CD14-positive monocyte (primary cell): ENCODE measurements around the gene TMEM45A. TPM values are rescaled to one million over a fixed set of nuclear protein-coding genes. Genes with fewer than 3 reads are reported as not detected.
"Not testable (repeated sequence)": the region's sequence is repeated elsewhere in the genome, so short reads cannot be mapped to it uniquely, and the experiment has no call there.

Experiments used
- DNase-seq, 3 donors: peaks; one replicate each; pipeline ENCODE4 v3.0.0-alpha.2; 2011 to 2022
- H2AFZ ChIP-seq: 2 replicates; pipeline ENCODE4 v1.6.0; 2012; ENCODE audit warnings: mild to moderate bottlenecking, low read depth, low read length, inconsistent platforms; ENCODE audit not compliant: insufficient read depth, poor library complexity, severe bottlenecking
- H3K27ac ChIP-seq, 2 donors: 1 replicate in 1 of 2; 2 replicates in 1 of 2; pipeline ENCODE4 v1.5.1; 2012 to 2013; ENCODE audit warnings: low read length in 2 of 2, control low read depth in 1 of 2, inconsistent platforms in 1 of 2, low read depth in 1 of 2, mild to moderate bottlenecking in 1 of 2
- H3K27me3 ChIP-seq, 2 donors: one replicate each; pipeline versions ENCODE4 v1.6.0 to v1.6.1; 2011 to 2013; ENCODE audit warnings: low read length in 2 of 2; ENCODE audit not compliant: control insufficient read depth in 2 of 2, insufficient read depth in 2 of 2
- H3K36me3 ChIP-seq, 2 donors: replicated peaks in 1 of 2; 1 replicate in 1 of 2; 2 replicates in 1 of 2; pipeline versions ENCODE4 v1.5.1 to v1.6.1; 2012 to 2013; ENCODE audit warnings: low read length in 2 of 2, control low read depth in 1 of 2, inconsistent platforms in 1 of 2, mild to moderate bottlenecking in 1 of 2; ENCODE audit not compliant: insufficient read depth in 2 of 2, control insufficient read depth in 1 of 2
- H3K4me1 ChIP-seq, 2 donors: 1 replicate in 1 of 2; 2 replicates in 1 of 2; pipeline versions ENCODE4 v1.5.1 to v1.6.1; 2012 to 2013; ENCODE audit warnings: low read length in 2 of 2, control low read depth in 1 of 2, inconsistent platforms in 1 of 2, mild to moderate bottlenecking in 1 of 2, moderate library complexity in 1 of 2; ENCODE audit not compliant: insufficient read depth in 2 of 2, control insufficient read depth in 1 of 2
- H3K4me2 ChIP-seq: replicated peaks from 2 replicates; pipeline ENCODE3; 2012; ENCODE audit warnings: low read length, moderate library complexity, mild to moderate bottlenecking; ENCODE audit not compliant: poor library complexity, severe bottlenecking; ENCODE audit errors: extremely low read depth
- H3K4me3 ChIP-seq, 3 experiments: fragments of 200-600 bp in 1 of 3; sonication (generic) in 1 of 3; replicated peaks in 1 of 3; 1 replicate in 2 of 3; 2 replicates in 1 of 3; pipeline ENCODE4 v1.5.1; 2011 to 2013; ENCODE audit warnings: low read length in 3 of 3, mild to moderate bottlenecking in 3 of 3, control low read depth in 2 of 3, low read depth in 2 of 3, inconsistent platforms in 1 of 3, moderate library complexity in 1 of 3
- H3K79me2 ChIP-seq: 2 replicates; pipeline ENCODE4 v1.6.0; 2012; ENCODE audit warnings: mild to moderate bottlenecking, control low read depth, inconsistent platforms, low read length, moderate library complexity; ENCODE audit not compliant: insufficient read depth
- H3K9ac ChIP-seq: 2 replicates; pipeline ENCODE4 v1.6.0; 2017; ENCODE audit warnings: low read length, mild to moderate bottlenecking; ENCODE audit not compliant: insufficient read depth, poor library complexity, severe bottlenecking
- H3K9me3 ChIP-seq, 2 donors: replicated peaks in 1 of 2; 1 replicate in 1 of 2; 2 replicates in 1 of 2; pipeline versions ENCODE4 v1.5.1 to v1.6.1; 2012 to 2013; ENCODE audit warnings: low read length in 2 of 2, control low read depth in 1 of 2; ENCODE audit not compliant: control insufficient read depth in 1 of 2, insufficient read depth in 1 of 2
- H4K20me1 ChIP-seq: 2 replicates; pipeline ENCODE4 v1.6.0; 2012; ENCODE audit warnings: mild to moderate bottlenecking, low read length, control low read depth, moderate library complexity; ENCODE audit not compliant: insufficient read depth
- H3K27ac Mint-ChIP-seq, 7 donors: one replicate each; pipeline ENCODE4 v1.8.0; 2020; ENCODE audit warnings: mild to moderate bottlenecking in 7 of 7, mixed read lengths in 7 of 7, moderate library complexity in 6 of 7, inconsistent platforms in 2 of 7
- H3K27me3 Mint-ChIP-seq, 3 donors: one replicate each; pipeline ENCODE4 v1.8.0; 2021 to 2022; ENCODE audit warnings: low read depth in 3 of 3, mild to moderate bottlenecking in 3 of 3, mixed read lengths in 3 of 3, moderate library complexity in 3 of 3, inconsistent platforms in 1 of 3
- H3K36me3 Mint-ChIP-seq, 2 donors: one replicate each; pipeline ENCODE4 v1.8.0; 2020; ENCODE audit warnings: mixed read lengths in 2 of 2, inconsistent platforms in 1 of 2, mild to moderate bottlenecking in 1 of 2
- H3K4me1 Mint-ChIP-seq: one replicate; pipeline ENCODE4 v1.8.0; 2020; ENCODE audit warnings: mild to moderate bottlenecking, mixed read lengths
- H3K4me3 Mint-ChIP-seq, 2 donors: one replicate each; pipeline ENCODE4 v1.8.0; 2020; ENCODE audit warnings: mild to moderate bottlenecking in 2 of 2, mixed read lengths in 2 of 2, moderate library complexity in 1 of 2
- H3K9me3 Mint-ChIP-seq, 7 donors: one replicate each; pipeline ENCODE4 v1.8.0; 2020 to 2022; ENCODE audit warnings: mixed read lengths in 7 of 7, mild to moderate bottlenecking in 6 of 7, moderate library complexity in 6 of 7, inconsistent platforms in 2 of 7
- WGBS: methylation state at CpG from one replicate; pipeline ENCODE4 v1.1.5; 2013; ENCODE audit warnings: missing lambda C conversion rate; ENCODE audit not compliant: insufficient coverage; 5-methylcytosine and 5-hydroxymethylcytosine counted together
- intact Hi-C, 2 donors: fragments of 100-400 bp; cut with micrococcal nuclease; formaldehyde crosslinking; loops; one replicate each; pipeline versions ENCODE4 v1.15.0 to v1.15.1; 2023
- polyA plus RNA-seq, 3 donors: library from polyadenylated mRNA; depleted of rRNA in 1 of 3; unstranded in 2 of 3; stranded (reverse) in 1 of 3; fragments of 300-500 nt in 2 of 3; fragments of >200 nt in 1 of 3; fragmentation: Illumina TruSeq in 2 of 3; gene quantifications; 1 replicate in 2 of 3; 2 replicates in 1 of 3; pipeline ENCODE4 v1.2.3, GENCODE V29; 2012 to 2021
- TF ChIP-seq, protein P1 (sequence below): fragments of 200-600 bp; IDR thresholded peaks from one replicate; pipeline ENCODE4 v1.8.0; 2022; ENCODE audit warnings: antibody characterized with exemption, mild to moderate bottlenecking

Gene TMEM45A
- polyA plus RNA-seq, 3 donors = 0.03 to 1.5 (median 0.97) TPM

DNA sequence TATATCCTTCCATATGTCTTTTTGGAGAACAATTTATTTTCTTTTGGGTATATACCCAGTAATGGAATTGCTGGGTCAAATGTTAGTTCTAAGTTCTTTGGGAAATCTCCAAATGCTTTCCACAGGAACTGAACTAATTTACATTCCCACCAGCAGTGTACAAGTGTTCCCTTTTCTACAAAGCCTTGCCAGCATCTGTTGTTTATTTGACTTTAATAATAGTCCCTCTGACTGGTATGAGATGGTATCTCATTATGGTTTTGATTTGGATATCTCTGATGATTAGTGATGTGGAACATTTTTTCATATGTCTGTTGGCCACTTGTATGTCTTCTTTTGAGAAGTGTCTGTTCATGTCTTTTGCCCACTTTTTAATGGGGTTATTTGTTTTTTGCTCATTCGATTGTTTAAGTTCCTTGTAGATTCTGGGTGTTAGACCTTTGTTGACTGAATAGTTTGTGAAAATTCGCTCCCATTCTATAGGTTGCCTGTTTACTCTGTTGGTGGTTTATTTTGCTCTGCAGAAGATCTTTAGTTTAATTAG, 48.4 kb downstream of the TMEM45A start:
- no peaks in the 10 kb centered on the region for H3K9me3 ChIP-seq
- H4K20me1 ChIP-seq = no peaks in the 10 kb centered on the region
- no peak overlapping the region for H3K27ac Mint-ChIP-seq
- no peak overlapping the region for H3K4me3 ChIP-seq
- no peak overlapping the region for H3K9ac ChIP-seq
- no peak overlapping the region for H3K4me3 Mint-ChIP-seq
- WGBS = 93% methylated on average over 2 of the region's 2 CpGs
- H3K36me3 ChIP-seq = no peaks in the 10 kb centered on the region
- no peak overlapping the region for H2AFZ ChIP-seq
- H3K27me3 Mint-ChIP-seq = peaks cover 0 to 3% (median 2%) of the 10 kb centered on the region in 3 donors
- H3K4me1 Mint-ChIP-seq = peaks cover 4% of the 10 kb centered on the region
- H3K79me2 ChIP-seq = no peaks in the 10 kb centered on the region
- no peaks in the 10 kb centered on the region for H3K27me3 ChIP-seq
- TF ChIP-seq, protein P1, sequence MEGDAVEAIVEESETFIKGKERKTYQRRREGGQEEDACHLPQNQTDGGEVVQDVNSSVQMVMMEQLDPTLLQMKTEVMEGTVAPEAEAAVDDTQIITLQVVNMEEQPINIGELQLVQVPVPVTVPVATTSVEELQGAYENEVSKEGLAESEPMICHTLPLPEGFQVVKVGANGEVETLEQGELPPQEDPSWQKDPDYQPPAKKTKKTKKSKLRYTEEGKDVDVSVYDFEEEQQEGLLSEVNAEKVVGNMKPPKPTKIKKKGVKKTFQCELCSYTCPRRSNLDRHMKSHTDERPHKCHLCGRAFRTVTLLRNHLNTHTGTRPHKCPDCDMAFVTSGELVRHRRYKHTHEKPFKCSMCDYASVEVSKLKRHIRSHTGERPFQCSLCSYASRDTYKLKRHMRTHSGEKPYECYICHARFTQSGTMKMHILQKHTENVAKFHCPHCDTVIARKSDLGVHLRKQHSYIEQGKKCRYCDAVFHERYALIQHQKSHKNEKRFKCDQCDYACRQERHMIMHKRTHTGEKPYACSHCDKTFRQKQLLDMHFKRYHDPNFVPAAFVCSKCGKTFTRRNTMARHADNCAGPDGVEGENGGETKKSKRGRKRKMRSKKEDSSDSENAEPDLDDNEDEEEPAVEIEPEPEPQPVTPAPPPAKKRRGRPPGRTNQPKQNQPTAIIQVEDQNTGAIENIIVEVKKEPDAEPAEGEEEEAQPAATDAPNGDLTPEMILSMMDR = no peak
- DNase-seq = no peak
- no peak overlapping the region for H3K27ac ChIP-seq
- H3K4me2 ChIP-seq = no peak overlapping the region
- intact Hi-C loops = no loop called here
- H3K9me3 Mint-ChIP-seq = peaks cover 0 to 7% (median 5%) of the 10 kb centered on the region in 7 donors
- peaks cover 3 to 4% of the 10 kb centered on the region in 2 donors for H3K36me3 Mint-ChIP-seq
- no peaks in the 10 kb centered on the region for H3K4me1 ChIP-seq

DNA sequence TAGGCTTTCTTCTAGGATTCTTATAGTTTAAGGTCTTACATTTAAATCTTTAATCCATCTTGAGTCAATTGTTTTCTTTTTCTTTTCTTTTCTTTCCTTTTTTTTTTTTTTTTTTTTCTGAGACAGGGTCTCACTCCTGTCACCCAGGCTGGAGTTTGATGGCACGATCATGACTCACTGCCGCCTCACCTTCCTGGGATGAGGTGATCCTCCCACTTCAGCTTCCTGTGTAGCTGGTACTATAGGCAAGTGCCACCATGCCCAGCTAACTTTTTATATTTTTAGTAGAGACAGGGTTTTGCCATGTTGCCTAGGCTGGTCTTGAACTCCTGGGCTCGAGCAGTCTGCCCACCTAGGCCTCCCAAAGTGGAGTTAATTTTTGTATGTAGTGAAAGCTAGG, 49.0 kb downstream of the TMEM45A start:
- intact Hi-C loops, H3K4me1 Mint-ChIP-seq: not testable (repeated sequence)

More for the DNA sequence above, 49.0 kb downstream of the TMEM45A start:
- H3K4me3 ChIP-seq, H3K4me1 ChIP-seq, H3K79me2 ChIP-seq, H3K27ac Mint-ChIP-seq, DNase-seq, H2AFZ ChIP-seq, H3K27me3 Mint-ChIP-seq, H3K9me3 Mint-ChIP-seq, H3K36me3 ChIP-seq, H3K4me3 Mint-ChIP-seq, H3K9ac ChIP-seq, H4K20me1 ChIP-seq, H3K27me3 ChIP-seq, H3K4me2 ChIP-seq, H3K36me3 Mint-ChIP-seq, H3K27ac ChIP-seq, H3K9me3 ChIP-seq: not testable (repeated sequence)
- WGBS = 94% methylated on average over 2 of the region's 3 CpGs
